HG03039 (cell line): ENCODE results near the gene PKHD1.

ENCODE experiments used
- ATAC-seq: cut with Tn5 transposase; IDR thresholded peaks from one replicate; pipeline ENCODE4 v1.9.1; 2021; ENCODE audit warnings: mild to moderate bottlenecking, moderate library complexity; ENCODE audit not compliant: unreplicated experiment

Gene PKHD1

DNA sequence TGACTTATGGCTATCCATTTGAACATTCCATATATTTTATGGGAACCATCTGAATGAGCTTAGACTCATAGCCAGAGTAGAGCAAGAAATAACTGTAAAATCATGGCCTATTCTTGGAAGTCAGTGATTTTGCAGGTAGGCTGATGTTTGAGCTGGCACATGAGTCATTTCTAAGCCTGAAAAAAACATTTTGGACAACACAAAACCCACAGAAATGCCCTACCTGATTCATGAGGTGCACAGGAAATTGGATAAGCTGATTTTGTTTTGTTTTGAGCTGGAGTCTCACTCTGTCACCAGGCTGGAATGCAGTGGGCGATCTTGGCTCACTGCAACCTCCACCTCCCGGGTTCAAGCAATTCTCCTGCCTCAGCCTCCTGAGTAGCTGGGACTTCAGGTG, 443.0 kb downstream of the PKHD1 start:
- no peak for ATAC-seq

DNA sequence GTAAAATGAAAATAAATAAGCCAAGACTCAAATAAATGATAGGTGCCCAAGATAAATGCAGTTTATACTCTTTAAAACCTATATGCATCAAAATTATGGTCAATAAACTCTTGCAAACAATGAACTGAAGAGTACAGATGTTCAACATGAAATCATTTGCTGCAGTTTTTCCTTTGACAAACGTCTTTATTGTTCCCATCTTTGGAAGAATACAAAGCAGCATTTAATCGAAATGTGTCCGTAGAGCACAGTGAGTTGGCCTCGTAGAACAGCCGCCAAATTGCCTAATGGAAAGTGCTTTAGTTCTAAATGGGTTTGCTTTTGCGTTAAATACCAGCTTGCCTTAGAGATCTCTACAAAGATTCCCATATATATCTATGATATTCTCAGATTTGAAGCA, 447.4 kb downstream of the PKHD1 start:
- no peak for ATAC-seq

DNA sequence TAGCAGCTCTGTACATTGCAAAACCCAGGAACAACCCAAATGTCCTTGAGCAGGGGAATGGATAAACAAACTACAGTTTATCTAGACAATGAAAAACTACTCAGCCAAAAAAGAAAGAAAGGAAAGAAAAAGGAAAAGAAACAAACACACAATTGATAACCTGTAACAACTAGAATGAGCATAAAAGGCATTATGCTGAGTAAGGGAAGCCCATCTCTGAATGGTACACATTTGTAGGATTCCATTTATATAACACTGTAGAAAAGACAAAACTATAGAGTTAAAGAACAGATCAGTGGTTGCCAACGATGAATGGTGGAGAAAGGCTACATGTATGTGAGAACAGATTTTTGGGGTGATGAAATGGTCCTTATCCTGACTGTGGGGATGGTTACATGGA, 454.0 kb downstream of the PKHD1 start:
- ATAC-seq = no peak

DNA sequence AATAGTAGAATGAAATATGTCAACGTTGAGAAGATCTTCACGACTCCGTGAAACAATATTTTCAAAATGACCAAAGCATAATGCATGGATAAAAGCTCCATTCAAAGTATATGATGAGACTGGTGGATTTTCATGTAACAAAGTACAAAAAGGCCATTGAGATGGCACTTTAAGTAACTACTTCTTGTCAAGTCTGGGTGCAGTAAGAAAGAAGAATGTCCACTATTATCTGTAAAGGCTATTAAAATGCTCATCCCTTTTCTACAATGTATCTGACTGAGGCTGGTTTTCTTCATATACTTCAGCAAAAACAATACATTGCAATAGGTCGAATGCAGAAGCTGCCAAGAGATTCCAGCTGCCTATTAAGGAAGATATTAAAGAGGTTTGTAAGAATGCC, 457.4 kb downstream of the PKHD1 start:
- ATAC-seq = no peak

DNA sequence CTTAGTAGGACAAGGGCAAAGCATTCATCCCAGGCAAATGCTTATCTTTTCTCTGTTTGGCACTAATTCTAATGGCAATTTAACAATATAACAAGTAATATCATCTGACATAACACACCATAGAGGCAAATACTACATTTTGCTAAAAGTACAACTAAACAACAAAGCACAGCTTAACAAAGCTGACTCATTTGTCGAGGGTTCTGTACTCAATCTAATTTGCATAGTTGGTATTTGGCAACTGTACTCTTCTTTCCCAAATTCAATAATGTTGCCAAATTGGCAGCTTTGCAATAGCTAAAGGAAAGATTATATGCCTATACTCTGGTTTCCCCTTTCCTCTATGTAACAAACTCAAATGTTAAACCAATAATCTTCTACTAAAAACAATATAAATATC, 461.0 kb downstream of the PKHD1 start:
- ATAC-seq = no peak

DNA sequence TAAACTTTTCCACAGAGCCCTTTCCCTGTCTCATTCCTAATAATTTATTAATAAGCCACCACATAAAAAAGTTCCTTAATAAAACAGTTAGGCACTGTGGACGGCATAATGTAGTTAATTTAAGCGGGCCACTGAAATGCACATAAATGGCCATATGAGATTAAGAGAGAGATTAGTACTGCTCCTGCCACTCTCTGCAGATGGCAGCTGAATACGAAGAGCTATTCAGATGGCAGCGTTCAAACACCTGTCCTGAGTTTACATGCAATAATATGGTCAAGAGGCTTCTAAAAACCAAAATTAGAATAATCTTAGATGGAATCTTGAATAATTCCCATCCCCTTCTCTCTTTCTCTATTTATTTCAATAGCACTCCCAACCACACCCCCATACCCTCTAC, 461.8 kb downstream of the PKHD1 start:
- no peak for ATAC-seq

DNA sequence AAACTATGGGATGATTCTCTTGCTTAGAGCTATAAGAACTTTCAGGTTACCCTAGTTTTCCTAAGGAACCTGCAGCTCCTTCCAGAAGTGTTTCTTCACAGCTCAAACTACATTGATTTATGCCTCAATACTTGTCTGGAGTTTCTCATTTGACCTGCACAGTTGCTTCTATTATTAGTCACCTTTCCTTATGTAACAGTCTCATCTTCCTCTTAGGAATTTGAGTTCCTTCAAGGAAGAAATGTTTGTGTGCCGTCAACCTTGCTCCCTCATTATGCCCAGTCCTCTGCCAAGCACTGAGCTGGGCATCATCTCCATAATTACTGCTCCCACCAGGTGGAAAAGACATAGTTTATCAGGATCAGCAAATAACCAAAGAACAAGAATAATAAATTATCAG, 466.4 kb downstream of the PKHD1 start:
- ATAC-seq = no peak

DNA sequence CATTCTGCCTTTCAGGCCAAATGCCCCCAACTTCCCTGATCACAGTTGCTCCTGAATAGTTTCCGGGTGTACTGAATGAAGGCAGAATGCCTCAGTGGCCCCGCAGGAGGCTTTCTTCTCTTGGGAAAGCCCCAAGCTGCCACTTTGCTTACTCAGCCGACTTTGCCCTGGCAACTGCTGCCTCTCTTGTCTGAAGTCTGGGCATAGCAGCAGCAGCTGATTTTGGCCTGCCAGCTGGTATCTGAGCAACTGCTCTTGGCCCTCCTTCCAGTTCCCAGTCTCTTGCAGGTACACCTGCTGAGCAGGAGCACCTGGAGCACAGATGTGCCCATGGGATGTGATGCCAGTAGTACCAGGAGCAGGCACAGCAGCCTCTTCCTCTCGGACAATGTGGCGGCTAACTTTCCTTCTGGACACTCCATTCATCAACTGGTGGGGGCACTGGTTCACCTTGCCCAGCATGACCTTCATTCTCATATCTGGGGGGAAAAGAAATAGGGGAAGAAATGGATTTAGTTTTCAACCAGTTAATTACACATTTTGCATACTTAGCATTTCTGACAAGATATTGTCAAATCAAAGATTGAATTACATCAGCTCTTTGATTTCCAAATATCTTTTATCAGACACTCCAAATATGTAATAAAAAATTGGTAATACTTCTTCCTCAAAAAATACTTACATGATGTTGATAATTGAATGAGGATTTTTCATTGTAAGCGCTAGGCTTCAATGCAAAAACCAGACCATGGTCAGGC, 468.2 kb downstream of the PKHD1 start:
- no peak for ATAC-seq

DNA sequence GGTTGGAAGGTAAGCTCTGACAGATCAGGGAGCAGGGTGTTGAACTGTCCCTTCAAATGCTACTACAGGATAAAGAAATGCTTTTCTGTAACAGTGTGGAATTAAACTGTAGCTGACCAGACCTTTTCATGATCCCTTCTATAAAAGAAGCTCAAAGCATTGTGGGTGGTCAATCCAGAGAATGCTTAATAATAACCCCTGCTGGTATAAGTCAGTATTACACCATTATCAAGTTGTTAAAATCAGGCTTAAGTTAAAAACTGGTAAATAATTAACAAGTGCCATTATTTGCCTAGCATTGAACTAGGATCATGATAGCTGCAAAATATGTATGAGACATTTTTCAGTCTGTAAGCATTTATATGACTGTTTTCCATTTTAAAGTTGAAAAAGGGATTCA, 468.9 kb downstream of the PKHD1 start:
- no peak for ATAC-seq

DNA sequence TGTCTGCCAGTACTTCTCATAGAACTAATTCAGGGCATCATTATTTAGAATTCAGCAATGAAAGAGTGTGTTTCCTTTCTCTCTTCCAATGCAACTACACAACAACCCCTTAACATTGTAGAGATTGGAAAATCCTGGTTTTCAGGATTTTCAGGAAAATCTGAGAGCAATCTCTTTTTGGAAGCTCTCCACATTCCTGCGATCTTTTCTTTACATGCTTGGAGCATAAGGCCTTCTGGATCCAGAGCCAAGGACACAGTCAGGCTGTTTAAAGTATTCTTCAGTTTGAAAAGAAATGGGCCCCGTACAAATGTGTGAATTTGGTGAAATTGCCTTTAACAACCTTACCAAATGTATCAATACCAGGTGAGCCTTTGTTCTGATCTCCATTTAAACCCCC, 469.7 kb downstream of the PKHD1 start:
- ATAC-seq = no peak

DNA sequence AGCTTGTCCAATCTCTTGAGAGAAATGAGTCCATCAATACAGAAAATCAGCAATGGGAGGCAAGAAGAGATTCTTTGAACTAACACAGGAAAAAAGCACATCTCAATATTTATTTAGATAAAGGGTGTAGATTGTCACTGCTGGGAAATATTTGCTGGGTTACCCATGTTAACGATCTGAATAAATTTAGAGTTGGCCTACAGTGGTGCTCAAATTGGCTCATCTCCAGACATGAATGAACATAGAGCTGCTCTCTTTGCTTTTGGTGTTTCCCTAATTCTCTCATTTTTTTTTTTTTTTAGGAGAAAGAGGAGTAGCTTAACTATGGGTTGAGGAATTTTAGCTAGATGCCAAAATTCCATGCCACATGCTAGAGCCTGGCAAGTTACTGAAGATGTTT, 471.2 kb downstream of the PKHD1 start:
- no peak for ATAC-seq

DNA sequence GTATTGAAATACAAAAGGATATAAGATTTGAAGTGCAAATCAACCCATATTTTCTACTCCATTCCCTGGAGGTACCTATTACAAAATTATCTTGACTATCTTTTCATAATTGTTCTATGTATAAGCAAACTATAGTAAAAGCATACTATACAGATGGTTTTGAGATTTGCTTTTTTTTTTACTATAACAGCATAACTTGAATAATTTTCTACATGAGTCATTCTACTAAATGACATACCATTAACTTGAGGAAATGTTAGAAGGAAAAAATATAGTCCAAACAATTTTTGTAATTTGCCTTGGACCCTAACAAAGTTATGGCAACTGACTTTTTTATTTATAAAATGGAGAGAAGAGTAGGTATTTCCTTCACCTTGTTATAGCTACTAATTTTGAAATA, 472.7 kb downstream of the PKHD1 start:
- no peak for ATAC-seq

DNA sequence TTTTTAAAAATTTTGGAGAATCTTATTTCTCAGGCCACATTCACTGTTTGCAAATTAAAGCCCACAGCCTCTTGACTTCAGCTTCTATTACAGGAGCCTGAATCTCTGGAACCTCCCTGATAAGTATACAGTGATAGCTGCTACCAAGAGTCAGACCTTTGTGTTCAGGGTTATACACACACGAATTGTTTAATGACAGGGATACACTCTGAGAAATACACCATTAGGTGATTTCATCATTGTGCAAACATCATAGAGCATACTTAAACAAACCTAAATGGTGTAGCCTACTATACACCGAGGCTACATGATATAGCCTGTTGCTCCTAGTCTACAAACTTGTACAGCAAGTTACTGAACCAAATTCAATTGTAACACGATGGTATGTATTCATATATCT, 473.9 kb downstream of the PKHD1 start:
- ATAC-seq = no peak

DNA sequence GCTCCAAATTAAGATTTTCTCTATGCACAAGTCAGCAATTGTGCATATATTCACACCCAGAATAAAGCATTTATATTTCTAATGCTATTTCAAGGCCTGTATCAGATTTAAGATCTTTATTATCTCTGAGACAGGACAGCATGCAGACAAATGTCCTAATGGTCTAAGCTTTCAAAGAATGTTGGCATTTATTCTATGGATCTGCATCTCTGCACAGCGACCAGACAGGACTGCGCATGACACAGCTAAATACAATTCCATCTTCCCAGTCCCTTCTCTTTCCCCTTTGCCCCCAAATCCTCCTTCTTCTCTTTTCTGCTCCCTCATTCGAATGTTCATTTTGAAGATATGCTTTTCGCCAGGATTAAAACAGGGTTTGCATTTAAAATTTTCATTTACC, 478.5 kb downstream of the PKHD1 start:
- no peak for ATAC-seq

DNA sequence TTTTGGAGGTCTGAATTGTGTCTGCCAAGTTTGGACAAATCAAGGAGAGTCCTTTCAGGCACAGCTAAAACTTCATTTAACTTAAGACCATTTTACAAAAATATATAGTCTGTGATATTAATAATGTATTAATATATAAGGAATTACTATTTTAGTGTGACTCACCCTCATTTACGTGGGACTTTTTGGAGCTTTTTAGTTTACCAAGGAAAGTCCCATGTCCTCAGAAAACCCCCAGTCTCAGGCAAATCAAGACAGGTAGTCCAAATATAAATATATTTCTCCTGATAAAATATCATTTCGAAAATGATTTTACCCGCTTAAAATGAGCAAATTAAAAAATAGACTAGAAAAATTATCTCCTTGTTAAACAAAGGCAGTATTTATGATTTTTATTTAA, 479.0 kb downstream of the PKHD1 start:
- ATAC-seq = no peak

DNA sequence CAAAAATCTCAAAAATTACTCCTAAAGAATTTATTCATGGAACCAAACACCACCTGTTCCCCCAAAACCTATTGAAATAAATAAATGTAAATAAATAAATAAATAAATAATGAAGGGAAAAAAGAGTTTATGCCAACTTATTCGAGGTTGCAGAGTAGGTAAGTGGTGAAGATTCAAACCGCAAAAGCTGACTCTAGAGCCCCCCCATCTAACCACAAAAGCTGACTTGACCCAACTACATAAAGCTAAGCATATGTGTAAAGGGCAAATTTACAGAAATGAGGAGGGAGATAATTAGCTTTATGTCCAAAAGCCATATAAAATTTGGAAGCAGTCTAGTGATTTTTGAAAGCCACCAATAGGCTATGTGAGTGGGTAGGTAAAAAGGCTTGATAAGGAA, 486.9 kb downstream of the PKHD1 start:
- ATAC-seq = no peak

DNA sequence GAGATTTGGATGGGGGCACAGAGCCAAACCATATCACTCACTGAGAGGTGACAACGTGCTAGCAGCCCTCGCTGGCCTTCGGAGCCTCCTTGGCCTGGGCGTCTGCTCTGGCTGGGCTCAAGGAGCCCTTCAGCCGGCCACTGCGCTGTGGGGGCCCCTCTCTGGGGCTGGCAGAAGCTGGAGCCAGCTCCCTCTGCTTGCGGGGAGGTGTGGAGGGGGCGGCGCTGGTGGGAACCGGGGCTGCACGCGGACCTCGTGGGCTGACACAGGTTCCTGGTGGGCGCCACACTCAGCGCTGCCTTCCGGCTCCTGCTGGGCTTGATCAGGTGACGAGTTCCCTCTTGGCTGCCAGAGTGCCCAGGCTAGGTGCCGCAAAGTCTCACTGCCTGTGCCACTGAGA, 489.2 kb downstream of the PKHD1 start:
- ATAC-seq = no peak

DNA sequence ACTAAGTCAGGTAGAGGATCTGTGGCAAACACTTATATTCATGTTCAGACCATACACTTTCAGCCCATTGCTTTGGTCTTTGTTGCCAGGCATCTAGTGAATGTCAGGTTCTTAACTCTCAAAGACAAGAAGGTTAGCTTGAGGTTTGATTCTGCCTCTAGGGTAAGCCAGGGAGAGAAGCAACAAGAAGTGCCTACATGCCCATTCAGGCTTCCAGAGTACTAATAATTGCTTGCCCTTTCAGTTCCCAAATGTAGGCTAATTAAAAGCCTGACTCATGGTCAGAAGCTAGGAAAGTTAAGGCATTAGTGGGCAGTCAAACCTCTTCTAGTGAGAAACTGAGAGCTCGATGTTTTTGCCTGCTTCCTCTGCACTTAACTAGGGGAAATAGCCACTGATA, 492.4 kb downstream of the PKHD1 start:
- ATAC-seq = no peak

DNA sequence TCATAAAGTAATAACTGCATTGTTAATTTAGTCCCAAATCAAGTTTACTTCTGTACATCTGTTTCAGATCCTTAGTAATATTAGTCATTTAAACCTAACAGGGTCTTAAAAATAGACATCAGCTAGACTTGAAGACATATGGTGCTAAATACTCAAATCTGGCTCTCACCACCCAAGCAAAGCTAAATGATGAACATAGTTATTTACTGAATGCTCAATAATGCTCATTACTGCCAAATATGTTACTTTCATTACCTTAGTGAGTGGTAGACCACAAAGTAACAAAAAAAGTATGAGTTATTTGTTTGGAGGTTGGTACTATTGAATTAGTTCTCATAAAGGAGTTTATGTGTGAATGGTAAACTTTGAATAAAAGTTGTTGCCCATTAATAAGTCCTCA, 502.1 kb downstream of the PKHD1 start:
- no peak for ATAC-seq

DNA sequence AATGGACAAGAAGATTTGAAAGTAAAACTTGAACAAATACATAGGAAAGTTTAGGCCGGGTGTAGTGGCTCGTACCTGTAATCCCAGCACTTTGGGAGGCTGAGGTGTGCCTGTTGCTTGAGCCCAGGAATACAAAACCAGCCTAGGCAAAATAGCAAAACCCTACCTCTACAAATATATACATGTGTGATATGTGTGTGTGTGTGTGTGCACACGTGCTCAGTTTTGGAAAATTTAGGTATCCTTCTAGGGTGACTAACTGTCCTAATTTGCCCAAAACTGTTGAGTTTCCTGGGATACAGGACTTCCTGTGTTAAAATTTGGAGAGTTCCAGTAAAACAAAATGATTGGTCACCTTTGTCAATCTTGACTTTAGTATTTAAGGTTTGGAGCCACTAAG, 503.2 kb downstream of the PKHD1 start:
- ATAC-seq = no peak

DNA sequence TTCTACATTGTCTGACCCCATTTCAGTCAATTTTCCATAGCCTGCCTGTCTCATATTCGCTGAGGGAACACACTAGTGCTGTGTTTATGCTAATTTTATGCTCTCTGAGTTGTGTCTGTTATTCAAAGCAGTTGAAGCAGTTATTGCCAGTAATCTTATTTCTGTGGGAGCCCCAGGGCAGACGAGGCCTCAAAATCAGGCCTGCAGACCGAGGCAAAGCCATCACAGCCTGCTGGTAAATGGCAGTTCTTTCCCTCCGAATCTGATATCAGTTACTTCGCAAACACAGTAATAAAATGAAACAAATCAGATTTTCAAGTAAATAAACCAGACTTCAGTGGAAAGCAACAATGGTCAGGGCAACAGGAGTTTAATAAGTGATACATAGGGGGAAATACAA, 508.4 kb downstream of the PKHD1 start:
- no peak for ATAC-seq

DNA sequence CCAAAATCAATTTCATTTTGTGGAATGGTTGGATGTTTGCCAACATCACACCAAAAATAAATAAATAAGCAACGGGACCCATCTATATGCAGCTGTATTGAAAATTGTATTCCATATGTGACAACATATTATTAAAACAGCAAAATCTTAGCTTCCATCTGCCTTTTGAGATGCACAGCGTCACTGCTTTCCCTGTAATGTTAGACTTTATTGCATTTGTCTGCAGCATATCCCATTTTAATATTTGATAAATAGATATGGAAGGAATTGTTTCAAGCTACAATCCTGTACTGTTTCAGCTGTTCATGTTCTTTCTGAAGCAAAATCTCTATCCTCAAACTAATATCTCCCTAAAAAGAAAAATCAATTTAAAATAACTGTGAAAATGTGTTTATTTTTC, 509.1 kb downstream of the PKHD1 start:
- ATAC-seq = no peak

DNA sequence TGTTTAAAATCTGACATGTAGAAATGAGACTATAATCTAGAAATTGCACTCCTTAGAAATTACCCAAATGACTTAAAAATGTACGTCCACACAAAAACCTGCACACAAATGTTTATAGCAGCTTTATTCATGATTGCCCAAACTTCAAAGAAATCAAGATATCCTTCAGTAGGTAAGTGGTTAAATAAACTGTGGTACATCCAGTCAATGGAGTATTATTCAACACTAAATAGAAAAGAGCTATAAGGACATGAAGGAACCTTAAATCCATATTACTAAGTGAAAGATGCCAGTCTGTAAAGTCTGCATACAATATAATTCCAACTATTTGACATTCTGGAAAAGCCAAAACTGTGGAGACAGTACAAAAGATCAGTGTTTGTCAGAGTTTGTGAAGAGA, 513.4 kb downstream of the PKHD1 start:
- ATAC-seq = no peak
